Measurements from ENCODE around the gene SLC22A14. TPM values are rescaled to one million over a fixed set of nuclear protein-coding genes. Genes with fewer than 3 reads are reported as not detected.

Gene SLC22A14
- total RNA-seq, 1 experiment from 2014 or later, result 0.14 TPM

DNA sequence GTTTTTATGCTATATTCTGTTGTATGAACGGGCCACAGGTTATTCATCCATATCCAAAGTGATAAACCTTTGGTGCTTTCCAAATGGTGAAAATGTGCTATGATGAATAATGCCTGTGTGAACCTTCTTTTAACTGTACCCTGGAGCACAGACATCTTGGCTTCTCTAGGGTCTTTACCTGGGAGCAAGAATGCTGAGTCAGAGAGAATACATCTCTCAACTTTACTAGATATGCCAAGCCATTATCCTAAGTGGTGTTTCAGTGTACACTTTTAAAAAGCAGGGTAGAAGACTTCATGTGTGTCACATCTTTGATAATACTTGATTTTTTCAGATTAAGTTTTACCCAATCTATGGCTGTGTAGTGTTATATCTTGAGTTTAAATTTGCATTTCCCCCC lies 41.0 kb downstream of the SLC22A14 start:
- Mint-ChIP-seq H3K36me3 (ENCODE audit: insufficient read depth, unreplicated experiment) (no peaks in the 10 kb centered on the region), H3K4me3 (ENCODE audit: unreplicated experiment) (no peak overlapping the region), H3K9me3 (ENCODE audit: unreplicated experiment) (no peaks in the 10 kb centered on the region), H3K27me3 (ENCODE audit: insufficient read depth, unreplicated experiment) (peaks cover 2% of the 10 kb centered on the region), H3K27ac (ENCODE audit: unreplicated experiment) (no peak overlapping the region), H3K4me1 (ENCODE audit: low read depth, unreplicated experiment) (no peaks in the 10 kb centered on the region)
- BruUV-seq (replicated peaks), result no TSS peak
- Histone ChIP-seq H3K36me3 (ENCODE audit: control insufficient read depth, insufficient read depth, low read length) (no peaks in the 10 kb centered on the region), H3K4me3 (ENCODE audit: low read depth, low read length) (no peak overlapping the region), H3K9me3 (no peaks in the 10 kb centered on the region; the same call in 1 of the 2 replicates), H3K27me3 (replicated peaks; ENCODE audit: control insufficient read depth, insufficient read depth, low read length) (no peaks in the 10 kb centered on the region; the same call in 1 of the 2 replicates), H3K4me1 (no peaks in the 10 kb centered on the region; the same call in 1 of the 2 replicates)
- ChIA-PET CTCF (interaction anchor here (0.6 kb wide), 1 partner anchor 17 kb away, joined by 7 read pairs; no protein-coding TSS in a partner anchor), POLR2A (no interaction called here)
- intact Hi-C loops (cut with micrococcal nuclease; ENCODE audit: unreplicated experiment), result no loop called here
- DNase-seq, result no peak
- TF ChIP-seq, protein P1, sequence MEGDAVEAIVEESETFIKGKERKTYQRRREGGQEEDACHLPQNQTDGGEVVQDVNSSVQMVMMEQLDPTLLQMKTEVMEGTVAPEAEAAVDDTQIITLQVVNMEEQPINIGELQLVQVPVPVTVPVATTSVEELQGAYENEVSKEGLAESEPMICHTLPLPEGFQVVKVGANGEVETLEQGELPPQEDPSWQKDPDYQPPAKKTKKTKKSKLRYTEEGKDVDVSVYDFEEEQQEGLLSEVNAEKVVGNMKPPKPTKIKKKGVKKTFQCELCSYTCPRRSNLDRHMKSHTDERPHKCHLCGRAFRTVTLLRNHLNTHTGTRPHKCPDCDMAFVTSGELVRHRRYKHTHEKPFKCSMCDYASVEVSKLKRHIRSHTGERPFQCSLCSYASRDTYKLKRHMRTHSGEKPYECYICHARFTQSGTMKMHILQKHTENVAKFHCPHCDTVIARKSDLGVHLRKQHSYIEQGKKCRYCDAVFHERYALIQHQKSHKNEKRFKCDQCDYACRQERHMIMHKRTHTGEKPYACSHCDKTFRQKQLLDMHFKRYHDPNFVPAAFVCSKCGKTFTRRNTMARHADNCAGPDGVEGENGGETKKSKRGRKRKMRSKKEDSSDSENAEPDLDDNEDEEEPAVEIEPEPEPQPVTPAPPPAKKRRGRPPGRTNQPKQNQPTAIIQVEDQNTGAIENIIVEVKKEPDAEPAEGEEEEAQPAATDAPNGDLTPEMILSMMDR (IDR thresholded peaks at IDR 0.05; ENCODE audit: insufficient read depth in 1 of 2, low read depth in 1 of 2, low read length in 1 of 2, severe bottlenecking in 1 of 2, unreplicated experiment in 1 of 2), result no peak

DNA sequence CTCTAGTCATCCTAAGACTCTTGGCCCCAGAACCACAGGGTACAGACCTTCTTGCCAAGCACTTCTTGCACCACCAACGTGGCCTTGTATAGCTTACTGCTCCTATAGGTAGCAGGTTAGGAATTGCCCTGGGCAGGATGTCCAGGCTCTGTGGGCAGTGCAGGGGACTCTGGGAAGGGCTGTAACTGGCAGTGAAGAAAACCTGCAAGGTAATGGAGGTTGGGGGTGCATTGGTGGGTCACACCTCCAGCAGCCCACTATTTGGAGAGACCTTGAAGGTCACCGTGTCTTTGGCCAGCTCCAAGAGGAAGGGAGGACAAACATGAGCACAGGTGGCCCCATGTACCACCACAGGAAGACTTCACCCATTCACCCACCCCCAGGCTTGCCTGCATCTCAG lies 43.2 kb downstream of the SLC22A14 start:
- BruUV-seq (replicated peaks), result no TSS peak
- CTCF ChIA-PET, result no interaction called here

DNA sequence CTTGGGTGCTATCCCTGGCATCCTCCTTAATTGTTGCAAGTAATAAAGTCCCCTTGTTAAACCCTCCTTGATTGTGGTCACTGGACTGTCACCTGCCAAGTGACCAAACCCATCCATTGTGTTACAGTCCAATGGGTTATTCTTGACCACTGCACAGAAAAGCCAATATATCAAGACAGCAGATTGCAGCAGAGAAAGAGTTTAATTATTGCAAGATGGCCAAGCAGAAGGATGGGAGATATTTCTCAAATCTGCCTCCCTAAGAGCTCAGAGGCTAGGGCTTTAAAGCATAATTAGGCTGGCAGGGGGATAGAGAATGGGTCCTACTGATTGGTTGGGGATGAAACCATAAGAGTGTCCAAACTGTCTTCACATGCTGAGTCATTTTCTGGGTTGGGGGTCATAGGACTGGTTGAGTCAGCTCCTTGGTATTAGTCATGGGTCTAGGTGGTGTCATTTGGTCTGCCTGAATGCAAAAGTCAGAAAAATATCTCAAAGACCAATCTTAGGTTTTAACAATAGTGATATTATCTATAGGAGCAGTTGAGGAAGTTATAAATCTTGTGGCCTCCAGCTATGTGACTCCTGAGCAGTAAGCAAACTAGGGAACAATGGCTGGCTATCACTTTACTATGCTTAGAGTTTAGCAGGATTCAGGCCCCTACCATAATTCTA lies 45.4 kb downstream of the SLC22A14 start:
- intact Hi-C loops (cut with micrococcal nuclease; ENCODE audit: unreplicated experiment), result no loop called here
- H3K9me3 ChIP-seq, result no peaks in the 10 kb centered on the region; the same call in 1 of the 2 replicates
- ChIA-PET CTCF (no interaction called here), POLR2A (no interaction called here)
- TF ChIP-seq, protein P1 (IDR thresholded peaks at IDR 0.05; ENCODE audit: insufficient read depth in 1 of 2, low read depth in 1 of 2, low read length in 1 of 2, severe bottlenecking in 1 of 2, unreplicated experiment in 1 of 2), result no peak
- no peaks in the 10 kb centered on the region for H3K36me3 ChIP-seq (ENCODE audit: control insufficient read depth, insufficient read depth, low read length)
- Mint-ChIP-seq H3K4me3 (ENCODE audit: unreplicated experiment) (no peak overlapping the region), H3K9me3 (ENCODE audit: unreplicated experiment) (no peaks in the 10 kb centered on the region), H3K4me1 (ENCODE audit: low read depth, unreplicated experiment) (no peaks in the 10 kb centered on the region), H3K27ac (ENCODE audit: unreplicated experiment) (no peak overlapping the region), H3K36me3 (ENCODE audit: insufficient read depth, unreplicated experiment) (no peaks in the 10 kb centered on the region), H3K27me3 (ENCODE audit: insufficient read depth, unreplicated experiment) (no peaks in the 10 kb centered on the region)
- H3K4me3 ChIP-seq (ENCODE audit: low read depth, low read length), result no peak overlapping the region
- no peak for DNase-seq
- no peaks in the 10 kb centered on the region for H3K27me3 ChIP-seq (replicated peaks; ENCODE audit: control insufficient read depth, insufficient read depth, low read length)
- no TSS peak for BruUV-seq (replicated peaks)
- H3K4me1 ChIP-seq, result no peaks in the 10 kb centered on the region; the same call in 1 of the 2 replicates

More for the DNA sequence above, 43.2 kb downstream of the SLC22A14 start:
- no peaks in the 10 kb centered on the region; the same call in 1 of the 2 replicates for H3K4me1 ChIP-seq
- H3K4me3 Mint-ChIP-seq (ENCODE audit: unreplicated experiment), result no peak overlapping the region
- H3K4me1 Mint-ChIP-seq (ENCODE audit: low read depth, unreplicated experiment), result no peaks in the 10 kb centered on the region
- H3K27me3 ChIP-seq (replicated peaks; ENCODE audit: control insufficient read depth, insufficient read depth, low read length), result no peaks in the 10 kb centered on the region
- POLR2A ChIA-PET, result no interaction called here
- H3K27ac Mint-ChIP-seq (ENCODE audit: unreplicated experiment), result no peak overlapping the region
- H3K36me3 Mint-ChIP-seq (ENCODE audit: insufficient read depth, unreplicated experiment), result no peaks in the 10 kb centered on the region
- intact Hi-C loops (cut with micrococcal nuclease; ENCODE audit: unreplicated experiment), result no loop called here
- no peak overlapping the region for H3K4me3 ChIP-seq (ENCODE audit: low read depth, low read length)
- H3K9me3 Mint-ChIP-seq (ENCODE audit: unreplicated experiment), result no peaks in the 10 kb centered on the region
- H3K9me3 ChIP-seq, result no peaks in the 10 kb centered on the region; the same call in 1 of the 2 replicates
- TF ChIP-seq, protein P1 (IDR thresholded peaks at IDR 0.05; ENCODE audit: insufficient read depth in 1 of 2, low read depth in 1 of 2, low read length in 1 of 2, severe bottlenecking in 1 of 2, unreplicated experiment in 1 of 2), result no peak
- H3K27me3 Mint-ChIP-seq (ENCODE audit: insufficient read depth, unreplicated experiment), result peaks cover 2% of the 10 kb centered on the region
- H3K36me3 ChIP-seq (ENCODE audit: control insufficient read depth, insufficient read depth, low read length), result no peaks in the 10 kb centered on the region
- DNase-seq, result no peak

All from Caco-2 (cell line).